HepG2 (cell line): ENCODE measurements around the gene UTP25. TPM values are rescaled to one million over a fixed set of nuclear protein-coding genes. Genes with fewer than 3 reads are reported as not detected.

Experiments used
- BORCS8-MEF2B ChIP-seq: sonication (generic); formaldehyde crosslinking; IDR thresholded peaks from 2 replicates; pipeline ENCODE4 v1.8.0; 2022; ENCODE audit warnings: mild to moderate bottlenecking, missing genetic modification reagents
- CREM ChIP-seq, 2 experiments: sonication (generic) in 1 of 2; formaldehyde crosslinking in 1 of 2; IDR thresholded peaks; 2 replicates each; pipeline versions ENCODE4 v1.4.0 to v1.6.1; 2016 to 2020; ENCODE audit warnings: antibody characterized with exemption in 1 of 2, mild to moderate bottlenecking in 1 of 2, missing genetic modification reagents in 1 of 2
- FOXC1 ChIP-seq: sonication (generic); formaldehyde crosslinking; IDR thresholded peaks from 2 replicates; pipeline ENCODE4 v1.8.0; 2022; ENCODE audit warnings: mild to moderate bottlenecking, missing genetic modification reagents, borderline replicate concordance
- KMT2A ChIP-seq: sonication (generic); formaldehyde crosslinking; IDR thresholded peaks from 2 replicates; pipeline ENCODE4 v1.4.0; 2020; ENCODE audit warnings: missing genetic modification reagents
- MIXL1 ChIP-seq: IDR thresholded peaks from 2 replicates; pipeline ENCODE4 v1.6.1; 2016
- MYPOP ChIP-seq: sonication (generic); formaldehyde crosslinking; IDR thresholded peaks from 2 replicates; pipeline ENCODE4 v1.8.1; 2023; ENCODE audit warnings: mild to moderate bottlenecking, moderate library complexity, missing genetic modification reagents
- NAIF1 ChIP-seq: sonication (generic); formaldehyde crosslinking; IDR thresholded peaks from 2 replicates; pipeline ENCODE4 v1.5.0; 2020; ENCODE audit warnings: mild to moderate bottlenecking, missing genetic modification reagents, borderline replicate concordance
- ZFP82 ChIP-seq: sonication (generic); formaldehyde crosslinking; IDR thresholded peaks from 2 replicates; pipeline ENCODE4 v1.5.1; 2020; ENCODE audit warnings: mild to moderate bottlenecking, missing genetic modification reagents, borderline replicate concordance
- ZNF207 ChIP-seq: fragments of 450-650 bp; IDR thresholded peaks from 2 replicates; pipeline ENCODE4 v1.6.1; 2016; ENCODE audit warnings: antibody characterized with exemption, borderline replicate concordance
- ZNF710 ChIP-seq: sonication (generic); formaldehyde crosslinking; IDR thresholded peaks from 2 replicates; pipeline ENCODE4 v1.5.0; 2020; ENCODE audit warnings: mild to moderate bottlenecking, missing genetic modification reagents, borderline replicate concordance
- ZSCAN5A ChIP-seq: sonication (generic); formaldehyde crosslinking; IDR thresholded peaks from 2 replicates; pipeline ENCODE4 v1.8.0; 2022; ENCODE audit warnings: mild to moderate bottlenecking, missing genetic modification reagents, borderline replicate concordance
- ZZZ3 ChIP-seq: sonication (generic); formaldehyde crosslinking; IDR thresholded peaks from 2 replicates; pipeline ENCODE4 v1.4.0; 2020; ENCODE audit warnings: missing genetic modification reagents, mild to moderate bottlenecking, borderline replicate concordance
- polyA plus RNA-seq, 8 experiments: library from polyadenylated mRNA; depleted of rRNA in 3 of 8; stranded (reverse) in 7 of 8; unstranded in 1 of 8; fragments of >200 nt; fragmentation: Illumina TruSeq in 4 of 8; extraction: Trizol in 4 of 8; gene quantifications; 2 replicates each; pipeline versions ENCODE4 v1.2.1 to v1.2.3, GENCODE V29; 2011 to 2016; ENCODE audit warnings: low read depth in 4 of 8, missing spikeins in 1 of 8, mixed read lengths in 1 of 8; ENCODE audit not compliant: insufficient read depth in 1 of 8
- total RNA-seq, 5 experiments: library from RNA; depleted of rRNA; stranded (reverse); fragments of >200 nt; fragmentation: Illumina TruSeq; extraction: Trizol; gene quantifications; 2 replicates each; pipeline ENCODE4 v1.2.3, GENCODE V29; 2016; ENCODE audit warnings: low read depth in 1 of 5

UTP25 gene
- total and polyA plus RNA-seq, 2 of the 13 experiments (the other 11 are each of a cell fraction or from before 2014, with no cell fraction given) = 4.8 to 5.7 TPM

- TF ChIP-seq ZNF710 (no peak), ZFP82 (CRISPR knock-in tag) (no peak), FOXC1 (CRISPR knock-in tag) (no peak), KMT2A (CRISPR knock-in tag) (no peak), MIXL1 (CRISPR knock-in tag) (no peak), CREM (IDR thresholded peaks at IDR 0.05) (no peak), CREM (CRISPR knock-in tag; IDR thresholded peaks at IDR 0.05) (no peak), NAIF1 (CRISPR knock-in tag) (no peak), ZZZ3 (CRISPR knock-in tag) (no peak), ZNF207 (no peak), ZSCAN5A (CRISPR knock-in tag) (no peak), MYPOP (no peak), BORCS8-MEF2B (no peak)
Measured at GRCh38 chr1:209778102-209778501, 49.7 kb upstream of the UTP25 start (continued).
